SKM-1 (cell line): Measurements from ENCODE around the gene ZDHHC7.
"Not testable (repeated sequence)": the region's sequence is repeated elsewhere in the genome, so short reads cannot be mapped to it uniquely, and the experiment has no call there.

Experiments
- DNase-seq: peaks from one replicate; lab custom pipeline; 2025; ENCODE audit not compliant: unreplicated experiment; lab: John Stamatoyannopoulos, UW

ZDHHC7 gene

GRCh38 chr16:85045077-85045476 lies 33.7 kb upstream of the ZDHHC7 start:
- DNase-seq: no peak

GRCh38 chr16:85042606-85043005 lies 31.3 kb upstream of the ZDHHC7 start:
- DNase-seq: no peak

GRCh38 chr16:85042167-85042526 lies 30.8 kb upstream of the ZDHHC7 start:
- no peak for DNase-seq

- DNase-seq: no peak
Observed at GRCh38 chr16:85041219-85042166, 30.2 kb upstream of the ZDHHC7 start.

GRCh38 chr16:85040685-85041084 lies 29.4 kb upstream of the ZDHHC7 start:
- no peak for DNase-seq

- DNase-seq: no peak
Observed at GRCh38 chr16:85037721-85038120, 26.4 kb upstream of the ZDHHC7 start.

GRCh38 chr16:85037050-85037410 lies 25.7 kb upstream of the ZDHHC7 start:
- no peak for DNase-seq

- DNase-seq: no peak
Observed at GRCh38 chr16:85036236-85037049, 25.1 kb upstream of the ZDHHC7 start.

- no peak for DNase-seq
Observed at GRCh38 chr16:85034591-85035433, 23.5 kb upstream of the ZDHHC7 start.

GRCh38 chr16:85033171-85033570 lies 21.8 kb upstream of the ZDHHC7 start:
- no peak for DNase-seq

GRCh38 chr16:85032187-85032586 lies 20.9 kb upstream of the ZDHHC7 start:
- DNase-seq: not testable (repeated sequence)

- no peak for DNase-seq
Observed at GRCh38 chr16:85031451-85031850, 20.1 kb upstream of the ZDHHC7 start.

- no peak for DNase-seq
Observed at GRCh38 chr16:85029981-85030401, 18.7 kb upstream of the ZDHHC7 start.

GRCh38 chr16:85029408-85029784 lies 18.1 kb upstream of the ZDHHC7 start:
- no peak for DNase-seq

GRCh38 chr16:85028685-85029407 lies 17.5 kb upstream of the ZDHHC7 start:
- no peak for DNase-seq

GRCh38 chr16:85027958-85028684 lies 16.8 kb upstream of the ZDHHC7 start:
- no peak for DNase-seq

- peak; percentile 73 for DNase-seq
Observed at GRCh38 chr16:85027349-85027957, 16.1 kb upstream of the ZDHHC7 start, which contains the start of gene KIAA0513. KIAA0513 (plus strand) TSS chr16:85027795; CDS start chr16:85067072, 39,277 bp downstream.

- DNase-seq: no peak
Observed at GRCh38 chr16:85026703-85027102, 15.4 kb upstream of the ZDHHC7 start.
